Hematopoietic multipotent progenitor cell treated with erythropoietin and hydrocortisone succinate and interleukin-3 and kit ligand, for 15 days (in vitro differentiated cells): ENCODE measurements around the gene LTB4R.

Source experiments
- DNase-seq: peaks from one replicate; pipeline ENCODE4 v3.0.0-alpha.2; 2015; ENCODE audit warnings: low spot score

LTB4R gene, protein sequence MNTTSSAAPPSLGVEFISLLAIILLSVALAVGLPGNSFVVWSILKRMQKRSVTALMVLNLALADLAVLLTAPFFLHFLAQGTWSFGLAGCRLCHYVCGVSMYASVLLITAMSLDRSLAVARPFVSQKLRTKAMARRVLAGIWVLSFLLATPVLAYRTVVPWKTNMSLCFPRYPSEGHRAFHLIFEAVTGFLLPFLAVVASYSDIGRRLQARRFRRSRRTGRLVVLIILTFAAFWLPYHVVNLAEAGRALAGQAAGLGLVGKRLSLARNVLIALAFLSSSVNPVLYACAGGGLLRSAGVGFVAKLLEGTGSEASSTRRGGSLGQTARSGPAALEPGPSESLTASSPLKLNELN

DNA sequence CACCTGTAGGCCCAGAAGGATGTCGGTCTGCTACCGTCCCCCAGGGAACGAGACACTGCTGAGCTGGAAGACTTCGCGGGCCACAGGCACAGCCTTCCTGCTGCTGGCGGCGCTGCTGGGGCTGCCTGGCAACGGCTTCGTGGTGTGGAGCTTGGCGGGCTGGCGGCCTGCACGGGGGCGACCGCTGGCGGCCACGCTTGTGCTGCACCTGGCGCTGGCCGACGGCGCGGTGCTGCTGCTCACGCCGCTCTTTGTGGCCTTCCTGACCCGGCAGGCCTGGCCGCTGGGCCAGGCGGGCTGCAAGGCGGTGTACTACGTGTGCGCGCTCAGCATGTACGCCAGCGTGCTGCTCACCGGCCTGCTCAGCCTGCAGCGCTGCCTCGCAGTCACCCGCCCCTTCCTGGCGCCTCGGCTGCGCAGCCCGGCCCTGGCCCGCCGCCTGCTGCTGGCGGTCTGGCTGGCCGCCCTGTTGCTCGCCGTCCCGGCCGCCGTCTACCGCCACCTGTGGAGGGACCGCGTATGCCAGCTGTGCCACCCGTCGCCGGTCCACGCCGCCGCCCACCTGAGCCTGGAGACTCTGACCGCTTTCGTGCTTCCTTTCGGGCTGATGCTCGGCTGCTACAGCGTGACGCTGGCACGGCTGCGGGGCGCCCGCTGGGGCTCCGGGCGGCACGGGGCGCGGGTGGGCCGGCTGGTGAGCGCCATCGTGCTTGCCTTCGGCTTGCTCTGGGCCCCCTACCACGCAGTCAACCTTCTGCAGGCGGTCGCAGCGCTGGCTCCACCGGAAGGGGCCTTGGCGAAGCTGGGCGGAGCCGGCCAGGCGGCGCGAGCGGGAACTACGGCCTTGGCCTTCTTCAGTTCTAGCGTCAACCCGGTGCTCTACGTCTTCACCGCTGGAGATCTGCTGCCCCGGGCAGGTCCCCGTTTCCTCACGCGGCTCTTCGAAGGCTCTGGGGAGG is at the start of gene LTB4R:
Gene LTB4R, plus strand, starts transcription at position 857 of the 959 bp plus-strand sequence. CDS start 4,150 bp downstream, outside the sequence.
- DNase-seq: peak; percentile 80

DNA sequence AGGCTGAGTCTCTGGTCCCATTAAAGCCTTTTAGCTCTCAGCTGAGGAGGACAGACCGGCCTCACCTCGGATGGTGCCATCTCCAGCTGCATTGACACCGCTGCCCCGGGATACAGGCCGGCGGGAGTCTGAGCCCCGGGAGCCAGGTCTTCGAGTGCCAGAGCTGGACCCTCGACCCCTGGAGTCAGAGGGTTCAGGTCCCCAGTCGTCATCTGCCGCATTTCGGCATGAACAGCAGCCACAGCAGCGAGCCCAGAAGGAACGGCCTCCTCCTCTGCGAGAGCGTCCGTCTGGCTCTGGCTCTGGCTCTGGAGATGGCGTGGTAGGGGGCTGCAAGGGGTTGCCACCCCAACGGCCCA is 49.4 kb upstream of the LTB4R start:
- no peak for DNase-seq

DNA sequence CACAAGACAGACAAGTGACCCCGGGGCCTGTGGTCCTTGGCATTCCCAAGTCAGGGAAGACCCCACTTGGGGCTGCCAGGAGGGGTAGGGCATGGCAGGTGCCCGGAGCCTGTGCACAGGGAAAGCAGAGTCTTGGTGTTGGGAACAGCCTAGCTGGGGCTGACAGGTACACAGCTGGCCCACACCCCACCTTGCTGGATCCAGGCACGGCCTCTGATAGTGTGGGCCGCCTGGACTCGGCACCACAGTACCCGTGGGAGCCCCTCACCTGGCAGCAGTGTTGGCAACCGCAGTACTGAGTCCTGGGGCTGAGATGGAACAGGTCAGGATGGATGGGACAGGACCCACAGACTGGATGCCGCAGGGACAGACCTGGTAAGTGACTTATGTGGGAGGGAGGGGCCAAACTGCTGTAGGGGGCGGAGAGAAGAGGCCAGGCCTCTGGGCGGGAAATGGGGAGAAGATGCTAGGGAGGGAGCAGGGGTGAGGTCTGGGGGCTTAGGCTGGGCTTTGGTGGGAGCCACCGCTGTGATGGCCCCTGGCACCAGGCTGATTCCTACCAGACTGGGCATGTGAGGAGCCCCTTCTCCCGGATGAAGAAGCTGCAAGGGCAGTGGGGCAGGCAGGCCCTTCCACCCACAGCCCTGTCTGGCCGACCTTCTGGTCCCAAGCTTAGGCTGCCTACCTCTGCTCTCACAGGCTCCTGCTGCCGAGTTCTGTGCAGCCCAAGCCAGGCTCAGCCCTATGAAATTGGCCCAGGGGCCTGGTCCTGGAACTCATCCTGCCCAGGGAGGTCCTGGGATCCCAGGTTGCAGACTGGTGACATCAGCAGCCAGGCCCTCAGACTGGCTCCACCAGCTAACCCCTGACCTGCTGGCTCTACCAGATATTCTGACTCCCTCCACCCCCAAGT is 48.2 kb upstream of the LTB4R start, which contains the start of gene TGM1:
Gene TGM1, minus strand, starts transcription at position 357 of the 913 bp plus-strand sequence. CDS start 825 bp downstream, outside the sequence.
- no peak for DNase-seq

DNA sequence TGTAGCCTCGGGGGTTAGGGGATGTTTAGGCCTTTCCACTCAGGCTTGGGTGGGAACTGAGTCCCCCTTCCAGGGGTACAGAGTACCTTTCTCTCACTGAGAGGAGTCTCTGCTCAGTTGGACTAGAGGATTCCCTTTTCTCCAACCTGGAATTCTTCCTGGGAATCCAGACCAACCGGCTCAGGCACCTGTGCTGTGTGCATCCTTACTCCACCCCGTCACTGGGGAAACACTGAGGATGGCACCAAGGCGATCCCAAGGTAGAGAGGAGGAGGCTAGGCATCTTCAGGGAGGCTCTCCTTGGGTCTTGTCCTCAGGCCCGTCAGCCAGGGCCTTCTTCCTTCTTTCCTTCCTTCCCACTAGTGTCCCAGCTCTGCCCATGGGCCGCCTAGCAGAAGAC is 47.5 kb upstream of the LTB4R start:
- no peak for DNase-seq

DNA sequence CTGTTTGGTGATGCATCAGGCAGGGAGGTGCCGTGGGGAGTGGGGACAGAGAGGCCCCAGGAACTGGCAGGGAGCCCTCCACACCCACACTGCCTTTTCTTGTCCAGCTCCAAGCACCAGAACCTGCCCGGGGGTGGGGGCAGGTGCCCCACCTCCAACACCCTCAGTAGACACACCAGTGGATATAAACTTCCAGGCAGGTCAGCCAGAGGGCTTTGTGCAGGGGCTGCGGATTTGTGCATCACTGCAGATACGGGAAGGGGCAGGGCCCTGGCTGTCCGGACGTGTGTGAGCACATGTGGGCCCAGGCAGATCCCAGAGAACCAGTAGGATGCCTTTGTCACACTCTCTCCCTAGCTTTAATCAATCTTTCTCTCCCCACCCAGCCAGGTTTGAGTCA is 47.0 kb upstream of the LTB4R start:
- no peak for DNase-seq

DNA sequence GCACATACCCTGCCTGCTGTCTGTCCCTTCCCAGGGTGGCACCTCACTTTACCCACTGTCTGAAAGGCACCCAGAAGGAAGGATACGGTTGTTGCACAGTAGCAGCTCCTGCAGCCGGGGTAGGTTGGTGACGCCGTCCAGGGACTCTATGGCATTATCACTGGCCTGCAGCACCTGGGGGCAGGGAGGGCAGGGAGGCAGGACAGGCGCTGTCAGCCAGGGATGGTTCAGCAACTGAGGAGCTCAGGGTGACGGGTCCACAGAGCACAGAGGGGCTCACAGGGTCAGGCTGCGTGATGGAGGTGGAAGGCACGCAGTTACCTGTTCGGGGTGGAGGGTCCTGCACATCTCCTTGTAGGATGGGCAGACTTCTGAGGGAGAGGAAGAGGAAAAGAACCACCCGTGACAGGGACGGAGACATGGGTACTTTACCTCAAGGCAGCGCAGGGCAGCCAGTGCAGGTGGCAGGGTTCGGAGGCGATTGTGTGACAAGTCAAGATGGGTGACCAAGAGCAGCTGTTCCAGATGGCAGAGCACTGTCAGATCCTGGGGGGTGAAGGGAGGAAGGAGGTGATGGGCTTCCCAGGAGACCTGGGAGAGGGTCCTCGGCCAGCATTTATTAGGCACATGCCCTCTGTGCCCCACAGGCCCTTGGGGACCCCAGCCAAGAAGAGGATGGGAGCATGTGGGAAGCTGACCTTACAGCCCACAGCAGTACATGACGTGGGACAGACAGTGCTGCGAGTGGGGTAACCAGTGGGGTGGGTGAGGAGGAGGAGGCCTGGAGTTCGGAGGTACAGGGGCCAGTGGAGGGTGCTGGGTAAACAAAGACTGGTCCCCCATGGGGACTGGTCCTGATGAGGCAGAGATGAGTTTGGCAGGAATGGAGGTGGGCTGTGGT is 44.7 kb upstream of the LTB4R start:
- no peak for DNase-seq

DNA sequence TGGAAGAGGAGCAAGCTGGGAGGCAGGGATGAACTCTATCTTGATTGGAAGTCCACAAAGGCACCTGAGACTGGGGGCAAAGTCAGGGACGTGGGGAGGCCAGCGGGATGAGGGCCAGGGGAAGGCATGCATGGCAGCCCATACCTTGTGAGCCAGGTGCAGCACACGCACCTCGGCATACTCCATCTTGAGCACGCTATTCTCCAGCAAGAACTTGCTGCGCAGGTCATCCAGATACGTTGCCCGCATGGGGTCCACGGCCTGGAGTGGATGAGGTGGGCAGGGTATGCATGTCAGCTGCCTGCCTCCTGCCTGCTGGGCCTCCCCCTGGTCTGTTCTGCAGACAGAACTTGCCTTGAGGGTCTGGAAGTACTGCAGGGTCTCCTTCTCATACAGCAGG is 43.8 kb upstream of the LTB4R start:
- no peak for DNase-seq

DNA sequence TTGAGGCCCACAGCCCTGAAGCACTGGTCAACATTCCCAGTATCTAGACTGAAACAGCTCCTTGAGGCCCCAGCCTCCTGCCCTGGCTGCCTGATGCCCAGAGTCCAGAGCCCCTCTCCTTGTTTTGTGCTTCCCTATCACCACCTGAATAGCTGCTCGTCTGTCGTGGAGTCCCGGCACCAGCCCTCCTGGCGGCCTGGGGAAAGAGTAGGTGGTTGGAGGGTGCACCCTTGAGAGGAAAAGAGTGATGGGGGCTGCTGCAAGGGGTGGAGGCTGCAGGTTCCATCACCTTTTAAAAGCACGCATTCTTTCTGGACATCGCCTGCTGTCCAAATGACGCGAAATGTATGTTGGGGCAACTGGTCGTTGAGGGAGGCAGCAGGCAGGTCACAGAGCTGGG is 43.1 kb upstream of the LTB4R start:
- no peak for DNase-seq

DNA sequence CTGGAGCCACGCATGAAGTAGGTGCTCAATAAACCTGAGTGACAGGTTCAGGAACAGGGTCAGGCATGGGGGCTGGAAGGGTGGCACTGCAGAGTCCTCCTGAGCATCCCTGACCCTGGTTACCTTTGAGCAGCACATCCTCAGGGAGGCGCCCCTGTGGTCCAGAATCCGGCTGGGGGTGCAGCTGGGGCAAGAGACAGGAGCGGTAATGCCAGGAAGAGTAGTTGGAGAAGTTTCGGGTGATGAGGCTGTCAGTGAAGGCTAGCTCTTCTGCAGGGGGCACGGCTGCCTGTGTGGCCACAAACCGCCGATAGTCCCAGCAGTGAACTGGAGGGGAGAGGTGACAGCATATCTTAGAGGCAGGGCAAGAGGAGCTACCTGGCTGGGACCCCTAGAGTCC is 41.9 kb upstream of the LTB4R start:
- DNase-seq: no peak

DNA sequence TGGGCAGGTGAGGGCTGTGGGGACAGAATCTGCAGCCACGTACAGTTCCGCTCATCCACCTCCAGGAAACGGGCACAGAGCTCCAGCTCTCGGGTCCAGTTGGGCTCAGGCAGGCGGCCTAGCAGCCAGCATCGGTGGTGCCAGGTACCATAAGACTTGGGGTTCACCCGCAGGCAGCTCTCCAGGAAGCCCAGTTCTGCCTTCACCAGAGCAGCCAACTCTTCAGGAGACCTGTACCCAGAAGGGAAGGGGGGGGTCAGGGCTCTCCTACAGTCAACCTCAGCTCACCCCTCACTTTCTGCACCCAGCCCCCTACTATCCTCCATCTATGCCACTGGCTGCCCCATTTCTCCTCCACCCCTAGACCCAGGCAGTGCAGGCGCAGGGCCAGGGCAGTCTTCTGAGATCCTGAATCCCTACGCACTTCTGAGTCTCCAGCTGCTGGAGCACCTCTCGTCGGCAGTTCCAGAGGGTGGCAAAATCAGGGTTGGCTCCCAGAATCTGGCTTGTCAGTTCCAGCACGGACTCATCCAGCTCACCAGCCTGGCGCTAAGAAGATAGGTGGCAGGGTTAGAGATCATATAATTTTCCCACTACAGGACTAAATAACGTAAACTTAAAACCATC is 41.3 kb upstream of the LTB4R start:
- no peak for DNase-seq

DNA sequence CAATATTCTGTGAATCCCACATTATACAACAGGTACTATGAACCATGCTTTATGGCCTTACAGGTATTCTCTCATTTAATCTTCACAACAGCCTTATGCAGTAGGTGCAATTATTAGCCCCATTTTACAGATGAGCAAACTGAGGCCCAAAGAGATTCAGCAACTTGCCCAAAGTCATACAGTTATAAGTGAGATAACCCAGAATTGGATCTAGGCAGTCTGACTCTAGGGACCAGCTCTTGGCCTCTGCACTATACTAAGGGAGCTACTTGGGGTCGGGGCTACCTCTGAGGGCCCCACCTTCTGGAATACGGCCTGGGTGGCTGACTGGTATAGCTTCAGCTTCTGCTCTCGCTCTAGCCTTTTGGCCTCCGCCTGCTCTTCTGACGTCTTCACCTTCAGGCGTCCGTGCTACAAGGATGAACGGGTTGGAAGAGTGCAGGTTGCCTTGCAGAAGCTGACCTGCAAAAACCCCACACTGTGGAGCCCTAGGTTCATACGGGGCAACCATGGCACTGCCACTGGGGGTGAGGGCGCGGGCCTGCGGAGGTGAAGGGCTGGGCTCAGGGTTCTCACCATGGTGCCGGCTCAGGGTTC is 40.7 kb upstream of the LTB4R start:
- DNase-seq: no peak

DNA sequence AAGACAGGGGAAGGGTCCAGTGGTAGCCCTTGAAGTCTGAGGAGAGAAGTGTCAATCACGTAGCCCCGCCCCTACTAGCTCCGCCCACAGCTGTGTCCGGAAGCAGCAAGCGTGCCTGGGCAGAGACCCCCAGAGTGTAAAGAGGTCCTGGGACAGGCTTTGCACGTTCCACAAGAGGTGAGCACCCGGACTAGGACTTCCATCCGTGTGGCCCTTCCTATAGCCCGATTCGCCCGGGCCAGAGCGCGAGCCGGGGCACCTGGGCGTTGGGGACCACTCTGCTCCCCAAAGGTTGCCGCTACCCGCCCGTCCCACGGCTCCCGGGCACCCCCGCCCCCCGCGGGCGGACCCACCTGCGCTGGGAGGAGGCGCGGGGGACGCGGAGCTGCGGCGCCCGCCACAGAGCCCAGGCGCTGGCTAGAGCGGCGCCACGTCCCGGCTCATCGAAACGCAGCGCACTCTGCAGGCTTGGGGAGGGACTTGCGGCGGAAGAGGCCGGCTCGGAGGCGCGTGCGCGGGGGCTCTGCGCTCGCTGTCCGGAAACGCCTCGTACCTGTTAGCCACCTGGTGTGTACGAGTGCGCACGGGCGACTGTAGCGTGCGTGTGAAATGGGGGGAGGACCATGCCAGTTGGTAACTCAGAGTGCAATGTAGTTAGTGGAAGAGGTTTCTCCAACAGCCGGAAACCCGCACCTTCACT is 40.0 kb upstream of the LTB4R start, which contains the start of gene RABGGTA:
Gene RABGGTA, minus strand, starts transcription at position 464 of the 700 bp plus-strand sequence. CDS start 482 bp downstream, outside the sequence.
- peak; percentile 88 for DNase-seq

DNA sequence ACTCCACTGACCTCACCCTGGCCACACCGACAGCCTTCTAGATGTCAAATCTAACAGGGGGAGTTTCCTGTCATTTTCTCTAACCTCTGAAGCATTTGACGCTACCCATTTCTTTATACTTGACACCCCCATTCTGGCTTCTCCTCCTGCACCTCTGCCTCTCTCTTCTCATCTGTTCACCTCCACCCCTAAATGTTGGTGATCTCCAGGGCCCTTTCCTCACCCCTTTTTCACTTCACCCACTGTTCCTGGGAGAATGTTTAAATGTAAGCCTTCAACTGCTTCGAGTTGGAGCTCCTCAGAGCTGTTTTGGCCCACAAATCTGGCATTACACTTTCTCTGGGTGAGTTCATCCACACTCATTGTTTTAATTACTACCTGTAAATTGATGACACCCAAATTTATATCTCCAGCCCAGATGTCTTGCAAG is 39.5 kb upstream of the LTB4R start:
- DNase-seq: no peak

DNA sequence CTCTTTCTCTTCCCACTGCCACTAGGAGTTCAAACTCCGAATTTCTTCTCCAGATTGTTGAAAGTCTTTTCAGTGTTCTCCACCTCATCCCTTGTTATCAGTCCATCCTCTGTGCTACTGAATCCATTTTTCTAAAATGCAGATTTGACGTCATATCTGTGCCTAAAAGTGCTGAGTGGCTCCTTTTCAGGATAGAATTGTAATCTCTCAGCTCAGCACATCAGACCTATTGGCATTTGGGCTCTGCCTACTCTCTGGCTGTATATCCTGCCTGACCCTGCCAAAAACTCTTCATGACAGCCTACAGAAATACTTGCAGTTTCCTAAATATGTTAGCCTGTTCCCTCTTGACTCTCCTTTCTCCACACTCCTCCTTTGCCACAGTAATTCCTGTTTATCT is 38.8 kb upstream of the LTB4R start:
- no peak for DNase-seq

DNA sequence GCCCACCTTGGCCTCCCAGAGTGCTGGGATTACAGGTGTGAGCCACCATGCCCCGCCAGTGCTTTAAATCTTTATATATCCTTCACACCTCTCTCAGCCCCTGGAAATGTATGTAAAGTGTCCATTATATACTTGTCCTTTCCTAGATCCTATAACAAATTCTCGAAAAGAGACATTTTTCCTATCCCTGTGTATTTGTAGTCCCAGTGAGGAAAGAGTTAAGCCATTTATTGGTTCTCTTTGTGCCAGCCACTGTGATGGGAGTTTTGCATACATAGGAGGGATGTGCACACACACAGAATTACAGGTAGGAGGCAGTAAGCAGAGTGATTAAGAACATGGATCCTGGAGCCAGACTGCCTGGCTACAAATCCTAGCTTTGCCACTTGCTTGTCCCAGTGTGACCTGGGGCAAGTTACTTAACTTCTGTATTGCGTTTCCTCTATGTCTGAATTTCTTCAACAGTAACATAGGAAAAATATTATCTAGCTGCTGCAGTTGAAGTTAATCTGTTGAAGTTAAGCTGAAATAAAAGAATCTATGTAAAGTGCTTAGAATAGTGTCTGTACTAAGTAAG is 37.8 kb upstream of the LTB4R start:
- no peak for DNase-seq

DNA sequence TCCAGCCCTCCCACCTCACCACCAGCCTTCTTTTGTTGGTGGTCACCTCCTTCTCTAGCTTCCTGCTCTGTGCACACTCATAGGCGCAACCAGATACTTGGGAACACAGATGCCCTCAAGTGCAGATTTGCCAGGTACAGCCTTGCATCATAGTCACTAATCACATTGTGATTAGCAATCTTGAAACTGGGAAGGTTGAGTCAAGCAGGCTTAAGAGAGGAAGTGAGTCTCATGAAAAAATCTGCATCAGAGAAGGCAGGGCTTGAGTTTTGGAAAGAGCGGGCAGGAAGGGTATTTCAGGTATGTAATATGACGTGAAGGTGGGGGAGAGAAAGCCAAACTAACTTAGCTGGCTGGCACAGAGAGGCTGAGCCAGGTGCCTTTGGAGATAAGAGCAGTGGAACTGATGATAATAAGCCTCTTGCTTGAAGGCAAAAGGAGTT is 37.2 kb upstream of the LTB4R start:
- peak; percentile 51 for DNase-seq

DNA sequence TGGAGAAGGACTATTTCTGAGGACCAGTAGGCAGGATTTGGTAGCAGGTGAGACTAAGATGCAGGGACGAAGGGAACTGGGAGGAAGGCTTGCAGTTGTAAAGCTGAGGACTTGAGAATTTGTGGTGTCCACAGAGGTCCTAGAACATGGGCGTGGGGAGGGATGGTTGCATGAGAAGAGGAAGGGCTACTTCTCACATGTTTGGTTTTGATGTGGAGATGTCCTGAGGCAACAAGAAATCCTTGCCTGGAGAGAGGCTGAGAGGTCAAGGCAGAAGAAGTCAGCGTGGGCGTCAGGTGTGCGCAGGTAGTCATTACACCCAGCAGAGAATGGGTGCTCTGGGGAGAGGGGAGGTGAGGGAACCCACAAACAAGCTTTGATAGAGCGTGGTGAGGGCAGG is 34.2 kb upstream of the LTB4R start:
- DNase-seq: no peak

DNA sequence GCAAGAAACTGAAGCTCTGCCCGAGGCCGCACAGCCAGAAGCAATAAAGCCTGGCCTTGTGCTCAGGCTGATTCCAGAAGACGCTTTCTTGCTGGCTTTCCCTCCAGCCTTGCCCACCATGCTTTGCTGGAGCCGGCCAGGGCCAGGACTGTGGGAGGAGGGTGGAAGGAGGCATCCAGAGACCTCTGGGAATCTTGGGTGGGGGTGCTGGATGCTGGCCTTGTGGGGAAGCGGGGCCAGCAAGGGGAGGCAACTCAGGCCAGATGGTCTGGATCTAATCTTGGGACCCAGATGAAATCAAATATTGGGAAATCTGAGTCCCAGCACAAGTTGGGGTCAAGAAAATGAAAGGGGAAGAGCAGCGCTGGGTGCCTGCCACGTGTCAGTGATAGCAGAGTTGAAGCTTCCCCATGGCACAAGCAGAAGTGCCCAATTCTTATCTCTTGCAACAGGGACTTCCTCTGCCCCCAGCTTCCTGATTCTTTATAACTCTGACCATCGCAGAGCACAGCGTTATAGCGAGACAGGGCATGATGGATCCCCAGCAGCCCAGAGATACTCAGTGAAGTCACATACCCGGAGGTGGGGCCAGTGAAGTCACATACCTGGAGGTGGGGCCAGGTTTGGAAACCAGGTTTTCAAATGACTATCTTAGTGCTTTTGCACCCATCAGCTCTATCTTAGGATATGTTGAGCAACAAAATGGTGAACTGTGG is 33.5 kb upstream of the LTB4R start:
- DNase-seq: no peak
